HCEC 1CT (cell line): Measurements from ENCODE around the gene JADE2.
"Not testable (repeated sequence)": the region's sequence is repeated elsewhere in the genome, so short reads cannot be mapped to it uniquely, and the experiment has no call there.

Source experiments
- DNase-seq: peaks from one replicate; pipeline ENCODE4 v3.0.0-alpha.2; 2017

JADE2 gene

DNA sequence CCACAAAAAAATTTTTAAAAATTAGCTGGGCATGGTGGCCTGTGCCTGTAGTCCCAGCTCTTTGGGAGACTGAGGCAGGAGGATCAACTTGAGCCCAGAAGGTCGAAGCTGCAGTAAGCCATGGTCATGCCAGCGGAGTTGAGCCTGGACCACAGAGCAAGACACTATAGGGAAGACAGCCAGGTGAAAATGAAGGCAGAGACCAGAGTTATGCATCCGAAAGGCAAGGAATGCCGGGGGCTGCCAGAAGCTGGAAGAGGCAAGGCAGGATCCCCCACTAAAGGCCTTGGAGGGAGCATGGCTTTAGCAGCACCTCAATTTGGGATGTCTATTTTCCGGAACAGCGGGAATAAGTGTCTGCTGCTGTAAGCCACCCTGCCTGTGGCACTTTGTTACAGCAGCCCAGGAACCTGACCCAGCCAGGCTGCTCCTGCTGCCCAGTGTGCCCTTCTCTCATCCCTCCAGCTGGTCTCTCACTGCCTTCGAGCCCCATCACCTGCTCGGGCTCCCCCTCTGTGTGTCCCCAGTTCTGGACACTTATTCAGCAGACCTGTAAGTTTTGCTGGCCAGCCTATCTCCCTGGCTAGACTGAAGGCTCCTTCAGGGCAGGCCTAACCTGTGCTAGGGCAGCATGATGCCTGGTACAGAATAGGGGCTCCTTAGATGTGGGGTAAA is 16.8 kb upstream of the JADE2 start:
- DNase-seq, result no peak

DNA sequence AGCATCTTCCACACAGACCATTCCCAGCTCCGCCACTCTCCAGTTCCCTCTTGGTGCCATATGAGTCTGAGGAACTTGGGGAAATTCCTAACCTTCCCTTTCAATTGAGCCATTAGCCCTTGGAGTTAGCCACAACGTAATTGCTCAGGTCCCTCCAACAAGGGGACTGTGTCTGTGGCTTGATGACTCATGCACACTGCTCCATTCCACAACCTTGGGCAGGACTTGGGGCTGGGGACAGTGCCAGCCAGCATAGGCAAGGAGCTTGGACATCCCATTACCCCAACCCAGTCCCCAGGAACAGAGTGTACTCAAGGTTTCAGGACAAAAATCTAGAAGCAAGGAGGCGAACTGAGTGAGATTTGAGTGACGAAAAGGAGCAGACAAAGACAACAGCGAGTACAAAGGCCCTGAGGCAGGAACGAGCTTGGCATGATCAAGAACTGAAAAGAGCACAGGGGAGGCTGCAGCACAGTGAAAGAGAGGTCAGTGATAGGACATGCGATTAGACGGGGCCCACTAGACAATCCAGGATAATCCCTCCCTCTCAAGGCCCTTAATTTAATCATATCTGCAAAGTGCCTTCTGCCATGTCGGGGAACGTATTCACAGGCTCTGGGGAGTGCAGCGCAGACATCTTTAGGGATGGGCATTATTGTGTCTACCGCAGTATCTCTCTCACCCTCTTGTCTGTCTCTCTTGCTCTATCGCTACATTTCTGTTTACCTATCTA is 16.0 kb upstream of the JADE2 start:
- no peak for DNase-seq

DNA sequence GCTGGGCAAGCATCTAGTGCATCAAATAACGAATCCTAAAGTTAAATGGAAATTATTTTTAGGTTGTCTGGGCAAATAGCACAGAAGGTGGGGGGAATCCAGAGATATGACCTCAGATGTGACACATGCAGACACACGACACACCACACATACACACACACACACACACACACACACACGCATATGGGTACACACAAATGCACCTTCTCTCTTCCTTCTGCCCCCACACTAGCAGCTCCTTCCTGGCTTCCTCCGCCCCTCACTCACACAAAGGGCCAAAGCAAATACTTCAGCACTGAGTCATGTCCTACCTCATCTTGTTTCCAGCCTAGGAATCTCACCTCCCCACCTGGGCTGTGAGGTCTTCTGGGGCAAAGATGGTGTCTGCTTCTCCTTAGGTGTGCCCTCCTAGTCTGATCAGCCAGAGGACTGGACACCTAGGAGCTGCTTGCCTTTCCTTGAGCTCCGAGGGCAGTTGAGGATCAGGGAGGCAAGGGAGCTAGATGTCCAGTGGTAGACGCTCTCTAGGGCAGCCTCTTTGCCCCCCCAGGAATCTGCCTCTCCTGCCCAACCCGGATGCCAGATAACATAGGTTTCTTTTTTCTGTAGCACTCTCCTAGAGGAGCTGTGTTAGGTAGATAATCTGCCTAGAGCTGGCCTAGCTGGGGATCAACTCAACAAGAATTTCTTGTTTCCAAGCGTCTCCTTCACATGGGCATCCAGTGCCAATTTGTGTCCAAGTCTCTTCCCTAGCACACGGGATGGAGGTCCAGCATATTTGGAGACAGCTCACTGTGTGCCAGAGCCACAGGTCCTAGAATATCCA is 14.3 kb upstream of the JADE2 start:
- no peak for DNase-seq

DNA sequence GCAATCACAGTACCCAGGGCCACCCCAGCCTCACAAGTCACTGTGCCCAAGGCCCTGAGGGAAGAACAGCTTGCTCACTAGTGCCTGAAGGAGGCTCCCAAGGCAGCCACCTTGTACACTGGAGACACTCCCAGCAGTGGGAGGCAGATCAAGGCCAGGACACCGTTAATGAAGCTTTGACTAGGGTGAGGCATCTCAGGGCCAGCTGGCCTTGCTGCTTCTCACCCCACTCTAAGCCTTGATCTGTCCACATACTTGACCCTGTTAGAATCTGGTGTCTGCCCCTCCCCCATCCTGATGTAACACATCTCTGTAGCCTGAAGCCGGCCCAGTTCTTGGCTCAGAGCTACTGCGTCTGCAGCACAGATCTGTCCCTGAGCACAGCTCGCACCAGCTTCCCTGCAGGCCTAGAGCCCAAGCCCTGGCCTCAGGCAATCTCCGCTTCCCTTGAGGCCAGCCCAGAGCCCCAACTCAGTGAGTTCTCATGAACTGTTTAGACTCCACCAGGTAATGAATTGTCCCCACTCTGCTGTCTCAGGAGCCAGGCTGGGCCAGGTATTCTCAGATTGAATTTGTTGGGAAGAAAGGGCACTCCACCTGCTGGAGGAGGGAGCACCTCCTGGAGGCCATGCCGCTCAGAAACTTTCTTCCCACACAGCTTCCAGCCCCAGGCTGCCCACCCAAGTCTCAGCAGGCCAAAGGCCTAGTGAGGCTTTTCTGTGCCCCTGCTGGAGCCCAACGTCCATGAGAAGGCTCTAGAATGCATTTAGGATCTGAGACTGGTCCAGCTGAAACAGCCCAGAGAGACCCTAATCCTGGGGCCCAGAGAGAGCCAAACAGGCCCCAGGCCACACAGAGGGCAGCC is 13.4 kb upstream of the JADE2 start:
- peak; percentile 57 for DNase-seq

DNA sequence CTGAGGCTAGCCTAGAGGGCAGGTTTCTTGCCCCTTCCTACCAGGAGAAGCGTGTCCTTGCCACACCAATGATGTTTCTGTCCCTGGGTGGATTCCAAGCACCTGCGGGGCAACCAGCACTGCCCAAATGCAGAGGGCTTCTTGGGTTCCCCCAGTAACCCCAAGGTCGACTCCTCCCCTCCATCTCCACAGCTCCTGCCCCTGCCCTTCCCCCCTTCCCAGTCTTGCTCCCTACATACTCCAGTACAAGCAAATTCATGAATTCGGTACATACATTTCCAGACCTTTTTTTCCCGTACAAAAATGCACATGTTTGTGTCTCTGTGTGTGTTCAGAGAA is 12.8 kb upstream of the JADE2 start:
- DNase-seq, result no peak

DNA sequence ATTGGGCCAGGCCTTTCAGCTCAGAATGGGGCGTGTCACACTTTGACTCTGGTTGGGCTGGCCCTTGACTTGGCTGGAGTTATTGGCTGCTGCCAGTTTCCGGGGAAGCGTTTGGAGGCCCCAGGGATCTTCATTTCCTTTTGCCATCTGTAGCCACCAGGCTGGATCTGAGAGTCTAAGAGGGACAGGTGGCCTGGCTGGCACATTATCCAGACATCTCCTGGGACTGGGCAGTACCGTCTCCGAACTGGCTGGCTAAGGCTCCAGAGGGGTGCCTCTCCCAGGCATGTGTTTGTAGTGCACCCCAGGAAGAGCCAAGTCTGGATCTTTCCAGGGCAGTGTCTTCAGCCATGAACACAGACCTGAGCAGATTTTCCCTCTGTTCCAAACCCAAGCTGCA is 9.7 kb upstream of the JADE2 start:
- no peak for DNase-seq

DNA sequence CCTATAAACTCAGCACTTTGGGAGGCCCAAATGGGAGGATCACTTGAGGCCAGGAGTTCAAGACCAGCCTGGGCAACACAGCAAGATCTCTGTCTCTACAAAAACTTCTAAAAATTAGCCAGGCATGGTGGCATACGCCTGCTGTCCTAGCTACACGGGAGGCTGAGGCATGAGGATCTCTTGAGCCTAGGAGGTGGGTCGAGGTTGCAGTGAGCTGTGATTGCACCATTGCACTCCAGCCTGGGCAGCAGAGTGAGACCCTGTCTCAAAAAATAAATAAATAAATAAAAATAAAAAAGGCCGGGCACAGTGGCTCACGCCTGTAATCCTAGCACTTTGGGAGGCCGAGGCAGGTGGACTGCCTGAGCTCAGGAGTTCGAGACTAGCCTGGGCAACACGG is 8.5 kb upstream of the JADE2 start:
- not testable (repeated sequence) for DNase-seq

DNA sequence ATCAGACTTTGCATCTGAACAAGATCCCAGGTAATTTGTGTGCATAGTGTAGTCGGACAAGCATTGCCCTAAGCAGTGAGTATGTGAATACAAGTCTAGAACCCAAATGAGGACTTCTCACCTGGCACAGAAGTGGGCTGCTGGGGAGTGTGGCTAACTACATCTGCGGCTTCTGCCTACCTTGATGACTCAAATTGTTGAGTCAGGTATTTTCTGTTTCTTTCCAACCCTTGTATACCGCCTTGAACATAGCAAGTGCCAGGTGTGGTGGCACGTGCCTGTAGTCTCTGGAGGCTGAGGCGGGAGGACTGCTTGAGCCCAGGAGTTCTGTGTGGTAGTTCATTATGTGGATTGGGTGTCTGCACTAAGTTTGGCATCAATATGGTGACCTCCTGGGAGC is 7.9 kb upstream of the JADE2 start:
- no peak for DNase-seq

DNA sequence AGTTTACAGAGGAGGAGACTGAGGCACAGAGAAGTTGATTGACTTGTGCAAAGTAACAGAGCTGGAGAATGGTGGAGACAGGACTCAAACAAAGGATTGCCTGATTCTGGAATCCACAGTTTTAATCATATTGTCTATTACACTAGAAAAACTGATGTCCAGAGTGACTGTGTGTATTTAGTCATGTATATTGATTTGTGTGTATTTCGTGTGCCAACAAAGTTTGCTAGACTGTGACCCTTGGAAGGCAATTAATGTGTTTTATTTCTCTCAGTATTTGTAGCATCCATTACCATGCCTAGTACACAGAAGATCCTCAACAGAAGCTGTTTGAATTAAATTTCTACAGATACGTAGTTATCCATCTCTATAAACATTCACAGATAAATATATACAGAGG is 5.5 kb upstream of the JADE2 start:
- no peak for DNase-seq

DNA sequence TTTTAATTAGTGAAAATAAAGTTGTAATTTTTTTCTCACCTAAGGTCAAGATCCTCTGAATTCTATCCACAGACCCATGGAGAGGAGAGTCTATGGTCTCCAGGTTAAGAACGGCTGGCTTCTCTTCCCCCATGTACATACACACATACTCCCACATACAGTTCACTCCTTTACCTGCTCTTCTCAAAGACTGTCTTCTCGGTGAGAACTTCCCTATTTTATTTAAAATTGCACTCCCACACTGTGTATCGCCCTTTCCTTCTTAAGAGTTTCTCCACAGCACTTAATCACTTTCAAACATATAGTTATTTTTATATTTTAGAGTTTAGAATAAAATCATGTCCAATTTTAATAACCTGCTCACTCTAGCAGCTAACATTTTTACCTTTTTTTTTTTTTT is 3.6 kb upstream of the JADE2 start:
- no peak for DNase-seq

DNA sequence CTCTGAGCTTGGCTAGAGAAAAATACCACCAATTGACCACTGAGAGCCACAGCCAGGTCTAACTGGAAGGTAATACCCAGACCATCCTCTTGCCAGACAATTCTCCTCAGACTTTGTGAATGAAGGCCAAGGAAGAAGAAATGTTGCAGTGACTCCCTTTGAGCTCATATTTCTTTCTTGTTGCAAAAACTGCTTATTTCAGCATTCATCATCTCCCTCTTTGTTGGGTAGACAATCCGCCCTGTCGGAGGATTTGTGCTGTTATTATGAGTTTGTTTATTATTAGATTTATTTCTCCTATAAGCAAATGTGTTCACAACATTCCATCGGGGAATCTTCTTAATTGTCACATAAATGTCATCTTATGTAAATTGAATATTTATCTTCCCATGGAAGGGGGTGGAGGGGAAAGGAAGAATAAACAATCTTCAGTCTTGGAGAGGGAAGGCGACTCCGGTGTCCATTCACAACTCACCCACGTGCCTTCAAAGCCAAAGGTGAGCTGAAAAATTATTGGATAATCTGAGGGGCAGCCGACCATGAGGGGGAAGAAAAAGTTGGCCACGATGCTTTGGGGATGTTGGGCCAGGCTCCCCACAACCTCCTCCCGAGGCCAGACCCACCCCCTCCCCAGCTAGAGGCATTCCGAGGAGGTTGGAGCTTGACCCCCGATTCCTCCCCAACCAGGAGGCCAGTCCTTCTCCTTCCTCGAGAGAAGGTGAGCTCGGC is 1.8 kb upstream of the JADE2 start:
- DNase-seq, result no peak

DNA sequence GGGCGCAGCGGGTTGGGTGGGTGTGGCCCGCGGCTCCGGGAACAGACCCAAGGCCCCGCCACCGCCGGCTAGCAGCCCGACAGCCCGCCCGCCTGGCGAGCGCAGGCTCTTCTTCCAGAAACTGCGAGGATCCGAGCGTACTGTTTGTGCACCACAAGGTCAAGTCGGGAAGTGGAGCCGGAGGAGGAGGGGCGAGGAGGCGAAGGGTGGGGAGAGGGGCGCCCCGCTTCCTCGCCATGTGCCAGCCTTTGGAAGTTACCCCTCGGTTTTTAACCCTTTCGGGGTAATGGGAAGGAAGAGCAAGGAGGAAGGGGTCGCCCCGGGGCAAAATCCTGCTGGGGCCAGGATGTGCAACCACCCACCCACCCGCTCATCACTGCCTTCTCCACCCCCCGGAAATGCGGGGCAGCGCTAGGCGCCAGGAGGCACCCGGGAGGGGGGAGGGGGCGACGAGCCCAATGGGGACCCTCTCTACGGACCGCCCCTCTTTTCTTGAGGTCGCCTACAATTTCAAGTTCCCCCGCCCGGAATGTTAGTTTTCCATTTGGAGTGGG is 1.1 kb upstream of the JADE2 start:
- peak; percentile 68 for DNase-seq

DNA sequence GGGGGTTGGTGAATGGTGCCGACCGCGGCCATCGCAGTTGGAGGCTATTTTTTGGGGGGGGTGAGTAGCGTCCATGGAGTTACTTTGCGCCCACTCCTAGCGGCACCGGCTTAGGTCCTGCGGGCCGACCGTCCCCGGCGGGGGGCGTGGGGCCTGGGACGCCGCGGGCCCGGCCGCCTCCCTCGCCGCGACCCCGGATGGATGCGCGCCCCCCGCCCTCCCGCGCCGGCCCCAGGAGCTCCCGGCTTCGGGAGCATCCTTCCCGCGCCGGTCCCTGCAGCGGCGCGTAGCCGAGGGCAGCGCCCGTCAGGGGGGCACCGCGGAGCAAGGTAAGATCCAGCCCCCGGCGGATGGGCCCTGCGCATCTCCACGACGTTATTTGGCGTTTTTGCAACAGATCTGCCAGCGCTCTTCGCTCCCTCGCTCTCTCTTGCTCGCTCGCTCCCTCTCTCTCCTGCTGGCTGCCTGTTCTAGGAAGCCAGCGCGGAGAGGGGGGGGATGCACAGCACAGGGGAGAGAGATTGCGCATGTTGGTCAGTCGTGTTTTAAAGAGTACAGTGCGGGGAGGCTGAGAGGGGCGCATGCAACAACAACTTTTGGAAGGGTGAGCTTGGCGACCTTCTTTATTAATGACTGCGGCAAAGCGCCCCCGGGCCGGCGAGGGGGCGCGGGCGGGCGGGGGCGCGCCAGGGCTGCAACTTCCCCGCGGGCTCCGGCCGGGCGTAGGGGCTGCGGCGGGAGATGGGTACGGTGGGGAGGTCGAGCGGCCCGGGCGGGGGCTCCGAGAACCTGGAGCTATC is 413 bp downstream of the JADE2 start:
- DNase-seq, result peak; percentile 79

DNA sequence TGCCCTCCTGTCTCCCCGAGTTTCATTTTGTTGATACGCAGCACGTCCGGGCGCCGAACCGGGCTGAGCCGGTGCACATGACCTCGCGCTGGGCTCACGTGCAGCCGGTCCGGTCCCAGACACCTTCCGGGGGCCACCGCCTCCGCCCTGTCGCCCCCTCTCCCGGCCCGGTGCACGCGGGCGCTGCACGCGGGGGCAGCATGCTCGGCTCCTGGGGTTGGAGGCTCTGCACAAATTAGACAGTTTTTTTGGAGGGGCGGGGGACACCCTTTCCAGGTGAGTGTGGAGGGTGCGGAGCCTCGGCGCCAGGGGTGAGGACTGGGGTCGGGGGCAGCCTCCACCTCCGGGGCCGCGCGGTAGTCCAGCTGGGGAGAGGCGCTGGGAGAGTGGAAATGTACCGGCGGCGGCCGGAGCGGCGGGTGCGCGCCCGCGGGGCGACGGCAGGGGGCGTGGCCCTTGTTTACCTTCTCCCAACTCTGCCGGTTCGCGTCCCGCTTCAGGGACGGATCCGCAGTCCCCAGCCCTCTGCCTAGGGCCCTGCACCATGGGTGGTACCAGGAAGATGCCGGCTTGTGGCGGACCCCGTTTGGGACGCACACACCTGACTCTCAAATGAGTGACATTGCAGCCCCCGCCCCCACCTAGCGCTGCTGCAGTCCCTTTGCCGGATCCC is 1.1 kb downstream of the JADE2 start:
- DNase-seq, result peak; percentile 75

DNA sequence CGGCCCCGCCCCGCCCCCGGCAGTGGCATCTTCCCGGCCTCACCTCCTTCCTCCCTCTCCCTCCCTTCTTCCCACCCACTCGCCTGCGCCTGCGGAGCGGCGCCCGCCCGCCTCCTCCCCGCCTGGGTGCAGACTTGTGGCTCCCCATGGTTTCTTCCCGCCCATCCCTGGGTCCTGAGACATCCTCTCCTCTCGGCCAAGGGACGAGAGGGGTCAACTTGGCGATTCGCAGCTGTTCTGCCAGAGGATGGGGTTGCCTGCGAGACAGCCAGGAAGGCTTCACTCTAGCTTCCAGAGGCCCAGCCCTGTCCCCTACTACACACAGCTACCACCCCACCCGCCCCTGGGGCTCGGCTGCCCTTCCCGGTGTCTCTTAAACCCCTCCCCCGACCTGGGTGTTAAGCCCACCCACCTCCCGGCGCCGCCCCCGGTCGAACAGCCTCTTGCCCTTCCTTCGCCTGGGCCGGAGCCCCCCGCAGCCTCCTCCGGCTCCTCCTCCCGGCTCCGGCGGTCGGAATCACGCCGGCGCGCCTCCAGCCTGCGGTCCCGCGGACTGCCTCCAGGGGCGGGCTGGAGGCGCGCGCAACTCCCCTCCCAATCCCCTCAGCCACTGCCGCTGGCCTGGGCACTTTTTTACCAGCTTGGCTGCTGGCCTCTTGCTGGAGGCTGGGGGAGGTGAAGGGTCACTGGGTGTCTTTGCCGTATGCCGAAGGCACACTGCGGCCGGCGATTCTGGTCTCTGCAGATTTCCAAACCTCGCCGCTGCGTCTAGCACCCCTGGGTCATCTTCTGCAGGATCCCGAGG is 1.9 kb downstream of the JADE2 start:
- peak; percentile 91 for DNase-seq

DNA sequence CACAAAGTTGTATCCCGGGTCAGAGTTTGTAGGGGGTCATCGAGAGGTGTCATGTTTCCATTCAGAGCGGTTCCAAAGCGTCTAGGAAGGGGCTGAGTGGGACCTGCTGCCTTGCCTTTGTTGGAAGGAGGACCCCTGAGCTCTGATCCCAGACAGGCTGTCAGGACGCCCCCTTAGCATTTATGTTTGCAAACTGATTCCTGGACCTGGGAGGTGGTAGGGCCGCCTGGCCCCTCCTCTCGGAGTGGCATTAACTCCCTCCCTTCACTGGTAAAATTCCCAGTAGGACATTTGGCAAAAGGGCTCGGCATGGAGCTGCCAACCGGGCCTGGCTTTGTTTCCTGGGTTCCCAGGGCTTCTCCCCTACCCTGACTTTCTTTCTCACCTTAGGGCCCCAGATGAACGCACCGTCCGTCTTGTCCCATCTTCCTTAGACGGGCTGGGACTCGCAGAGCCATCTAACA is 2.5 kb downstream of the JADE2 start:
- DNase-seq, result no peak

DNA sequence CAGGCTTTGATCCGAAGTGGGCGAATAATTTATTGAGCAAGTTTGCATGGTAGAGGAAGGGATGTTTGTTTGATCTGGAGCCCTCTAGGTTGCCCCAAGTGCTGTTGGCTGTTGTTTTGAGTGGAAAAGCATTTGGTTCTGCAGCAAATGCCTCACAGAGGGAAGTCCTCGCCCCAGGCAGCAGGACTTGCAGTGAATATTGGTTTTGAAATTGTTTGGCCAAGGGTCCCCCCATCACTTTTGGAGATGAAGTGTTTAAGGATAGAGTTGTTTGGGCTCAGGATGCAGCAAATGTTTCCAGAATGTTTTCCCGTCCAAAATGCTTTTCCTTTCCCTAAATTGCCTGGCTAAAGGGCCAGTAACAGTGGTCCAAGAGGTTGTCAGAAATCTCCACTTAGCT is 3.1 kb downstream of the JADE2 start:
- DNase-seq, result no peak

DNA sequence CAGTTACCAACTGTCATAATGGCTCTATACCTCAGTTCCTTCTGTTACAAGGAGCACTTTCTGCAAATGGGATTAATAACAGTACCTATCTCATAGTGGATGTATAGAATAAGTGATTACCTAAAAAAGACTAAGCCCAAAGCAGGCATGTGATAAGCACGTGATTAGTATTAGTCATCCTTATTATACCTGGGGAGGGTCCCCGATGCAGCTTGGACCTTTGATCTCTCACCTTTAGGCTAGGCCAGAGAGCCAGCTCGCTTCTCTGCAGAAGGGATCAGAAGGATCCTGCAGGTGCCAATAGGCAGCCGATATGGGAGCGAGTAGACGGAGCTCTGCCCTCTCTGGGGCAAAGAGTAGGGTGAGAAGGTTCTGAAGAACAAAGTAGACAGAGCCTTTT is 4.0 kb downstream of the JADE2 start:
- no peak for DNase-seq

DNA sequence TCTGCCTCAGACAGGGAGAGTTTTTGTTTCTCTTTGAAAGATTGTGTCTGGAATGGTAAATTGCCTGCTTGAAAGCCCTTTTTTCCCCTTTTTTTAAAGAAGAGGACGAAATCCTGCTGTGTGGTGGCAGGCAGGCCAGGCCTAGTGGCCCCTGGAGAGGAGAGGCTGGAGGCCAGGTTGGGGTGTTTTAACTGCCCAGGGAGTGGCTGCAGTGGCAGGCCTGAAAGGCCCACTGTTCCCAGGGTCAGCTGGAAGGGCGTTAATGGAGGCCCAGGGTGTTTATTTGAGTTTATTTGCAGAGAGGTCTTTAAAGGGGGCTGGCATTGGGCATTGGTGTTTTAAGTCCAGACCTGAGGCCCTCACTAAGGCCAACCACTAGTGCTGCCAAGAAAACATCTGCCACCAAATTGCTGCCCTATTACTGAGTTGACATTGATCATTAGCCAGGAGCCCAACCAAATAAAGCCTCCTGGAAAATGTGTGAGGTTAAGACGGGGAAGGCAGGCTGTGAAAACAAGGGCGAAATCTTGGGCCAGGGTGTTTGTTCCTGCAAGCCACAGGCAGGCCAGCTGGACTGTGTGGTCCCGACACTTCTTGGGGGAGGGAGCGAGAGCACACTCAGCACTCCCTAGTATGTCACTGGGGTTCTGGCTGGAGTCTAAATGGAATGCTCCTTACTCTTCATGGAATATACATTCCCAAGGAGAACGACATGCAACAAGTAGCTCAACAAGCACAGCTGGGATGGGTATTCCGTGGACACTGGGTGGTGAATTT is 5.0 kb downstream of the JADE2 start:
- DNase-seq, result no peak
